Mononuclear cell (primary cell): ENCODE data around the gene COPG2. TPM values are rescaled to one million over a fixed set of nuclear protein-coding genes. Genes with fewer than 3 reads are reported as not detected.
A peak's percentile ranks its signal among the peaks of the same experiment; 100 is the strongest.
"Not testable (repeated sequence)": the region's sequence is repeated elsewhere in the genome, so short reads cannot be mapped to it uniquely, and the experiment has no call there.

Source experiments
- H3K27me3 ChIP-seq: 2 replicates; pipeline ENCODE4 v1.6.0; 2011; ENCODE audit warnings: low read length, control low read depth; ENCODE audit not compliant: insufficient read depth
- H3K4me1 ChIP-seq: 2 replicates; pipeline ENCODE4 v1.5.1; 2011; ENCODE audit warnings: mild to moderate bottlenecking, low read length, control low read depth; ENCODE audit not compliant: insufficient read depth
- H3K4me3 ChIP-seq: 2 replicates; pipeline ENCODE4 v1.5.1; 2011; ENCODE audit warnings: mild to moderate bottlenecking, low read length, moderate library complexity
- H3K9me3 ChIP-seq: 2 replicates; pipeline ENCODE4 v1.5.1; 2011; ENCODE audit warnings: low read depth, mild to moderate bottlenecking, control low read depth, low read length
- total RNA-seq: library from RNA; depleted of rRNA; stranded (reverse); fragments of >200 nt; gene quantifications from one replicate; pipeline ENCODE4 v1.2.3, GENCODE V29; 2012

The COPG2 gene
- 9.0 TPM for total RNA-seq

- Histone ChIP-seq H3K27me3 (no peaks in the 10 kb centered on the region), H3K4me1 (peaks cover 10% of the 10 kb centered on the region), H3K9me3 (no peaks in the 10 kb centered on the region), H3K4me3 (peak within 1 kb of the TSS; percentile 72)
Measured at GRCh38 chr7:130668258-130669084, at the start of gene COPG2. TSS of gene COPG2 (minus strand) at chr7:130668748. CDS start at chr7:130668668, 80 bp downstream.

- Histone ChIP-seq H3K27me3 (peaks cover 11% of the 10 kb centered on the region), H3K9me3 (no peaks in the 10 kb centered on the region), H3K4me3 (no peak overlapping the region), H3K4me1 (no peaks in the 10 kb centered on the region)
Measured at GRCh38 chr7:130712416-130712815, 43.9 kb upstream of the COPG2 start.

- no peaks in the 10 kb centered on the region for H3K9me3 ChIP-seq
- H3K4me3 ChIP-seq, result no peak overlapping the region
- H3K27me3 ChIP-seq, result peaks cover 17% of the 10 kb centered on the region
- H3K4me1 ChIP-seq, result no peaks in the 10 kb centered on the region
Measured at GRCh38 chr7:130708766-130709165, 40.2 kb upstream of the COPG2 start.

GRCh38 chr7:130708001-130708400, 39.5 kb upstream of the COPG2 start:
- no peaks in the 10 kb centered on the region for H3K4me1 ChIP-seq
- H3K27me3 ChIP-seq, result peaks cover 17% of the 10 kb centered on the region

GRCh38 chr7:130703851-130704250, 35.3 kb upstream of the COPG2 start:
- Histone ChIP-seq H3K9me3 (no peaks in the 10 kb centered on the region), H3K27me3 (peaks cover 6% of the 10 kb centered on the region), H3K4me3 (no peak overlapping the region), H3K4me1 (no peaks in the 10 kb centered on the region)

More at GRCh38 chr7:130708001-130708400, 39.5 kb upstream of the COPG2 start:
- Histone ChIP-seq H3K9me3 (no peaks in the 10 kb centered on the region), H3K4me3 (no peak overlapping the region)

- Histone ChIP-seq H3K9me3 (no peaks in the 10 kb centered on the region), H3K4me1 (no peaks in the 10 kb centered on the region), H3K27me3 (peaks cover 6% of the 10 kb centered on the region), H3K4me3 (no peak overlapping the region)
Measured at GRCh38 chr7:130701650-130702049, 33.1 kb upstream of the COPG2 start.

GRCh38 chr7:130700760-130701159, 32.2 kb upstream of the COPG2 start:
- Histone ChIP-seq H3K9me3 (no peaks in the 10 kb centered on the region), H3K4me3 (no peak overlapping the region), H3K27me3 (no peaks in the 10 kb centered on the region), H3K4me1 (no peaks in the 10 kb centered on the region)

GRCh38 chr7:130699686-130700085, 31.1 kb upstream of the COPG2 start:
- no peaks in the 10 kb centered on the region for H3K9me3 ChIP-seq
- H3K4me1 ChIP-seq, result no peaks in the 10 kb centered on the region
- H3K27me3 ChIP-seq, result no peaks in the 10 kb centered on the region
- no peak overlapping the region for H3K4me3 ChIP-seq

GRCh38 chr7:130697820-130698219, 29.3 kb upstream of the COPG2 start:
- H3K4me1 ChIP-seq, result no peaks in the 10 kb centered on the region
- no peaks in the 10 kb centered on the region for H3K9me3 ChIP-seq
- H3K4me3 ChIP-seq, result no peak overlapping the region

GRCh38 chr7:130695840-130696239, 27.3 kb upstream of the COPG2 start:
- Histone ChIP-seq H3K9me3 (no peaks in the 10 kb centered on the region), H3K4me3 (no peak overlapping the region), H3K27me3 (no peaks in the 10 kb centered on the region), H3K4me1 (no peaks in the 10 kb centered on the region)

More at GRCh38 chr7:130697820-130698219, 29.3 kb upstream of the COPG2 start:
- no peaks in the 10 kb centered on the region for H3K27me3 ChIP-seq

GRCh38 chr7:130692396-130692795, 23.8 kb upstream of the COPG2 start:
- H3K4me1 ChIP-seq, H3K4me3 ChIP-seq, H3K27me3 ChIP-seq: not testable (repeated sequence)
- peaks cover 17% of the 10 kb centered on the region for H3K9me3 ChIP-seq

- Histone ChIP-seq H3K9me3 (peaks cover 17% of the 10 kb centered on the region), H3K27me3 (no peaks in the 10 kb centered on the region), H3K4me3 (no peak overlapping the region), H3K4me1 (peaks cover 6% of the 10 kb centered on the region)
Measured at GRCh38 chr7:130689683-130690082, 21.1 kb upstream of the COPG2 start.

- H3K9me3 ChIP-seq, result no peaks in the 10 kb centered on the region
- no peaks in the 10 kb centered on the region for H3K27me3 ChIP-seq
- peaks cover 6% of the 10 kb centered on the region for H3K4me1 ChIP-seq
- no peak overlapping the region for H3K4me3 ChIP-seq
Measured at GRCh38 chr7:130683026-130683425, 14.5 kb upstream of the COPG2 start.

- Histone ChIP-seq H3K4me1 (no peaks in the 10 kb centered on the region), H3K9me3 (no peaks in the 10 kb centered on the region), H3K27me3 (no peaks in the 10 kb centered on the region), H3K4me3 (no peak overlapping the region)
Measured at GRCh38 chr7:130674456-130674855, 5.9 kb upstream of the COPG2 start.

GRCh38 chr7:130673066-130673465, 4.5 kb upstream of the COPG2 start:
- Histone ChIP-seq H3K4me3 (no peak overlapping the region), H3K4me1 (peaks cover 3% of the 10 kb centered on the region), H3K27me3 (no peaks in the 10 kb centered on the region), H3K9me3 (no peaks in the 10 kb centered on the region)

GRCh38 chr7:130672146-130672545, 3.6 kb upstream of the COPG2 start:
- Histone ChIP-seq H3K27me3 (no peaks in the 10 kb centered on the region), H3K9me3 (no peaks in the 10 kb centered on the region), H3K4me3 (no peak overlapping the region), H3K4me1 (peaks cover 10% of the 10 kb centered on the region)
